Activated T-cell treated with anti-CD3 and anti-CD28 coated beads for 4 hours (primary cell): ENCODE results near the gene PLS1.
"Not testable (repeated sequence)": the region's sequence is repeated elsewhere in the genome, so short reads cannot be mapped to it uniquely, and the experiment has no call there.

Experiments used
- DNase-seq: peaks from one replicate; pipeline ENCODE4 v3.0.0-alpha.2; 2020

PLS1 gene

GRCh38 chr3:142706321-142707127 lies 110.3 kb downstream of the PLS1 start:
- DNase-seq, result no peak

DNA sequence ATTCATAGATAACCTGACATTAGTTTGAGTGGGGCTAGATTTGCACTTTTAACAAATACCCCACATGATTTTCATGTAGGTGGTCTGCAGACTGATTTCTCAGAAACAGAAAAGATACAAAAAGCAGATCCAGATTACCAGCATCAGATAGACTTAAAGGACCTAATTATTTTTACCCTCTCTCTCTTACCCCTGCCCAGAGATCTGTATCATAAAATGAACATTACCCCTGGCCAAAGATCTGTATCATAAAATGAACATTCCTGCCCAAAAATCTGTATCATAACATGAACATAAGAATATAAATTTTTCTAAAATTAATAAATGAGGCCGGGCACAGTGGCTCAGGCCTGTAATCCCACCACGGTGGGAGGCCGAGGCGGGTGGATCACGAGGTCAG lies 113.0 kb downstream of the PLS1 start:
- no peak for DNase-seq

- not testable (repeated sequence) for DNase-seq
Observed at GRCh38 chr3:142714882-142715281, 118.7 kb downstream of the PLS1 start.

GRCh38 chr3:142716102-142716501 lies 119.9 kb downstream of the PLS1 start:
- no peak for DNase-seq

DNA sequence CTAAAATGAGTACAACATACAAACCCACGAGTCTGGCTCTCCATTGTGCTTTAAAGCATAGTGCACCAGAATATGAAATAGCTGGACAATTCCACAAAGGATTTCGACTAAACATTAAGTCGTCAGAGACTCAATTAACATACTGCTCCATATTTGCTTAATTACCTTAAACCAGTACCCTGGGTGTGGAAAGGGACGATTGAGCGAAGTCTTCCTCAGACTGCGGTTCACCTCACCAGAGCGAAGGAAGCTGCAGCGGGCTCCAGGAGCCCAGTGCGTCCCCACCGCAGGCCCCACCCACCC lies 127.4 kb downstream of the PLS1 start:
- no peak for DNase-seq

- peak; percentile 51 for DNase-seq
Observed at GRCh38 chr3:142723968-142724681, 127.9 kb downstream of the PLS1 start, which contains the start of gene TRPC1. TSS of gene TRPC1 (plus strand) at chr3:142724034. CDS start at chr3:142724560, 526 bp downstream.

DNA sequence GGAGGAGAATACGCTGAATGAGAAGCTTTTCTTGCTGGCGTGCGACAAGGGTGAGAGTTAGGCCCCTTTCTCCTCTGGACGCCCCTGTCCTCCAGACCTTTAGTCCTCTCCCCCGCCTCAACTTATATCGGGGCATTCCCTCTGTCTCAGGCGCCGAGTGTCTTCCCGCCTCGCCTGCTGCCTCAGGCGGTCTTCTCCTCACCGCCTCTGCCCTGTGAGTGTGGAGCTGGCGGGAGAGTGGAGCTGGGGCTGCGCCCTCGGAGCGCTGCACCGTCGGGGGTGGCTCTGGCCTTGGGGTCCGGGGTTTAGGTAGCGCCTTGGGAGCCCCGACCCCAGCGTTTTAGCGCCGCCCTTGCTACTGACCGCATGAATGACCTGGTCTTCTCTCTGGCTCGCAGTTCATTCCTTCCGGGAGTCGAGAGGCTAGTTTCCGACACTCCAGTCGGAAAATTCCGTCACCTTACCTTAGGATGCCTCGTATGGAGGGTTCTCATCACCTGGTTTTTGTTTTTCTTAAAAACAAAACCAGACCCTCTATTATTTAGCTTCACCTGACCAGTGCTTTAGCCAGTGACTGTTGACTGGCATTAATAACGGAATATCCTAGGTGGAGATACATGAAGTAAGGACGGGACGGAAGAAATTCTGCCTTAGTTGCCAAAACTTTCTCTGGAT lies 128.6 kb downstream of the PLS1 start:
- no peak for DNase-seq

DNA sequence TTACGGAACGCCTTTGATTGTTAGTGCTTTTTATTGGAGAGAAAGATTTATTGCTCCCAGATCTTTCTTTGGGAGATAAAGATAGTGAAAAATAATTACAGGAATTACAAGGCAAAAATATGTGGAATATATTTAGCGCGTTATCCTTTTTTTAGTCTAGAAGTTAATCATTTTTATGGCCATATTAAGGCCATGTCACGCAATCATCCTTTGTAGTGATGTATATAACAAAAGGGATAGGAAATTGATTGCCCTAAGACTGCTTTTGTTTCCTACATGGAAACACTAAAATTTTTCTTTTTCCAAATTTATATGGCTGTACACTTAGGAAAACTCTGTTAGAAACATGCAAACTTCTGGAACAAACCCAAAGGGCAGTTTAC lies 129.2 kb downstream of the PLS1 start:
- no peak for DNase-seq

DNA sequence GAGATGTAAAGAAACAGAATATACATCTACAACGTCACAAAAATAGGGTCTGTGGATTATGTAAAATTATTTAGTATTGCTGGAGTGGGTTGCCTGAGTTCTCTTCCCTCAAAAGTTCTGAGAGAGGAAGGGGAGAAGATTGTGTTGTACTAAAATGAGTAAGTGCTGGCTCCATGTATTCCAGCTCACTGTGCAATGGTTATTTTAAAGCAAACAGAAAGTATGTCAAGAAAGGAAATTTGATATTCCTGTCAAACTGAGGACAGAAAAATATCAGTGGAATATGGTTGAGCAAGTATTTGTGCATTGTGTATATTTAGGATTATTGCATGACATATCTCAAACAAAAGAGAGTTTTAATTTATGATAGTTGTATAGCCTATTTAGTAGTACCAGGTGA lies 129.8 kb downstream of the PLS1 start:
- no peak for DNase-seq

- DNase-seq, result no peak
Observed at GRCh38 chr3:142732066-142732465, 135.9 kb downstream of the PLS1 start.

DNA sequence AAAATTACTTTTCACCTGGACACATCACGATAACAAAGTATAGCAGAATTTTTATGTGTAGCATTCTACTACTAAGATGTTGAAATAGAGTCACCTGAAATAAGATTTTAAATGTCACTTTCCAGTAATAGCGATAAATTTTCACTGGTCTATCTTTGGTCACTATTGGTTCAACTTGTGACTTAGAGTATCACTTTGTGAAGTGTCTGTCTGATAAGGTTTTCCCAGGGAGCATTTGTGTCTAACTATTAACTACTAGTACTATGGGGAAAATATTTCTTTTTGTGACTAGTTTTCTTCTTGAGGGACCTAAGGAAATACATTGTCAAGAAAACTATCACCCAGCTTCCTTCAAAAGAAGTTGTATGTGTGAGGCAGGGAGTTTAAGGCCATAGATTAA lies 138.6 kb downstream of the PLS1 start:
- no peak for DNase-seq

DNA sequence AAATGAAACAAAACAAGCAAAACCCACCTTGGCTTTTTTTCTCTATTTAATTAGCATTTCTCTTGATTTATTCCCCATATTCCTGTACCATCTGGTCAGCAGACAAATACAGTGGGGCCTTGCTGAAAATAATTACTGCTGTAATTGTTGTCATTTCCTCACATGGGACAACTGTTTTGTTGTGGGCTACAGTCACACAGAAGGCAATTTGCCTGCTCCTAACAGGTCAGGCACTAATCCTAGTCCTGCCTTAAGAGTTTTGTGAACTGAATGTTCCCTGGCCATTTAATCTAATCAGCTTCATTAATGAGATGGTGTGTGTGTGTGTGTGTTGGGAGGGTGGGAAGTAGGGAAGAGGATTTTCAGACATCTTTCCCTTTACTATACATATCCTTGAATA lies 139.3 kb downstream of the PLS1 start:
- DNase-seq, result no peak

- DNase-seq, result no peak
Observed at GRCh38 chr3:142738396-142738795, 142.2 kb downstream of the PLS1 start.

DNA sequence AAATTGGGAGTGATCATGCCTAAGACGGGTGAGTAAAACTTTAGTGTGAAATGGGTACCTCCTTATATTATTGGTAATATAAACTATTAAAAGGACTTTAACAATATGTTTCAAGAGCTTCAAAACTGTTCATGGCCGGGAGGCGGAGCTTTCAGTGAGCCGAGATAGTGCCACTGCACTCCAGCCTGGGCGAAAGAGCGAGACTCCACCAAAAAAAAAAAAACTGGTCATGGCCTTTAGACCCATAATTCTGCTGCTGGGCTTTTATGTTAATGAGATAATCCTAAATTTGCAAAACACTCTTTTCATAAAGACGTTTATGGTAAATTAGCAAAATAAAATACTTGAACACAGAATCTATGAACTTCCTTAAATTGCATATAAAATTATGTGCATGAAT lies 150.5 kb downstream of the PLS1 start:
- DNase-seq, result no peak

DNA sequence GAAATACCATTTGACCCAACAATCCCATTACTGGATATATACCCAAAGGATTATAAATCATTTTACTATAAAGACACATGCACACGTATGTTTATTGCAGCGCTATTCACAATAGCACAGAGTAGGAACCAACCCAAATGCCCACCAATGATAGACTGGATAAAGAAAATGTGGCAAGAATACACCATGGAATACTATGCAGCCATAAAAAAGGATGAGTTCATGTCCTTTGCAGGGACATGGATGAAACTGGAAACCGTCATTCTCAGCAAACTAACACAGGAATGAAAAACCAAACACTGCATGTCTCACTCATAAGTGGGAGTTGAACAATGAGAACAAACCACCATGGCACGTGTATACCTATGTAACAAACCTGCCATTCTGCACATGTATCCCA lies 154.3 kb downstream of the PLS1 start:
- DNase-seq, result not testable (repeated sequence)

DNA sequence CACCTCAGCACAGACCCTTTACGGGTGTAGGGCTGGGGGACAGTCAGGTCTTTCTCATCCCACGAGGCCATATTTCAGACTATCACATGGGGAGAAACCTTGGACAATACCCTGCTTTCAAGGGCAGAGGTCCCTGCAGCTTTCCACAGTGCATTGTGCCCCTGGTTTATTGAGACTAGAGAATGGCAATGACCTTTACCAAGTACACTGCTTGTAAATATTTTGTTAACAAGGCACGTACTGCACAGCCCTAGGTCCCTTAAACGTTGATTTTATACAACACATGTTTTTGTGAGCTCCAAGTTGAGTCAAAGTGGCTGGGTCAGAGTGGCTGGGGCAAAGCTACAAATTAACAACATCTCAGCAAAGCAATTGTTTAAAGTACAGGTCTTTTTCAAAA lies 156.4 kb downstream of the PLS1 start:
- DNase-seq, result not testable (repeated sequence)

- DNase-seq, result no peak
Observed at GRCh38 chr3:142754494-142754893, 158.3 kb downstream of the PLS1 start.
